Skeletal muscle cell (primary cell): ENCODE results near the gene CCBE1.
A peak's percentile ranks its signal among the peaks of the same experiment; 100 is the strongest.
"Not testable (repeated sequence)": the region's sequence is repeated elsewhere in the genome, so short reads cannot be mapped to it uniquely, and the experiment has no call there.

Experiments used
- DNase-seq: peaks from one replicate; pipeline ENCODE4 v3.0.0-alpha.2; 2010; ENCODE audit warnings: low read depth
- H3K4me3 ChIP-seq: 2 replicates; pipeline ENCODE4 v1.5.1; 2011; ENCODE audit warnings: low read depth, mild to moderate bottlenecking, control low read depth, low read length, moderate library complexity

Gene CCBE1

DNA sequence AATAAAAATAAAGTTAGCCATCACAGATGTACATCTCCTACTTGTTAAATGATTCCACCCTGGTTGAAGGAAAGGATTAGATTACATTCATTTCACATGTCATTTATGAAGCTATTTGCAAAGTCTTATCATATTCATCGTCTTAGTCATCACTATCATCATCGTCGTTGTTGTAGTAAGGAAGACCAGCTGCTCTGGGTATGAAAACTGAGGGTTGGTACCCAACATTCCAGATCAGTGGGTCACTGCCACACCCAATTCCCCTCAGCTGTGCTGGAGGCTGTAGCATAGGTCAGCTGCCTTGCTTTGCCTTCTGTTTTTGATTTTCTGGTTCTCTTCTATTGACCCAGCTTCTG, 20.9 kb upstream of the CCBE1 start:
- peak; percentile 78 for DNase-seq
- no peak overlapping the region for H3K4me3 ChIP-seq

DNA sequence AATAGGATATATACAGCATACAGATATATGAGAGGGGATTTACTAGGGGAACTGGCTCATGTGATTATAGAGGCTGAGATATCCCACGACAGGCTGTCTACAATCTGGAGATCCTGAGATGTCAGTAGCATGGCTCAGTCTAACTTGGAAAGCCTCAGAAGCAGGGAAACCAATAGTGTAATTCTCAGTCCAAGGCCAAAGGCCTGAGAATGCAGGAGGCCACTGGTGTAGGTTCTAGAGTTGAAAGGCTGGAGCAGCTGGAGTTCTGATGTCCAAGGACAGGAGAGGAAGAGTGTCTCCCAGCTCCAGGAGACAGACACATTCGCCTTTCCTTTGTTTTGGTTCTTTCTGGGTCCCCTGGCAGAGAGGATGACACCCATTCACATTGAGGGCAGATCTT, 20.1 kb upstream of the CCBE1 start:
- DNase-seq, result no peak
- no peak overlapping the region for H3K4me3 ChIP-seq

DNA sequence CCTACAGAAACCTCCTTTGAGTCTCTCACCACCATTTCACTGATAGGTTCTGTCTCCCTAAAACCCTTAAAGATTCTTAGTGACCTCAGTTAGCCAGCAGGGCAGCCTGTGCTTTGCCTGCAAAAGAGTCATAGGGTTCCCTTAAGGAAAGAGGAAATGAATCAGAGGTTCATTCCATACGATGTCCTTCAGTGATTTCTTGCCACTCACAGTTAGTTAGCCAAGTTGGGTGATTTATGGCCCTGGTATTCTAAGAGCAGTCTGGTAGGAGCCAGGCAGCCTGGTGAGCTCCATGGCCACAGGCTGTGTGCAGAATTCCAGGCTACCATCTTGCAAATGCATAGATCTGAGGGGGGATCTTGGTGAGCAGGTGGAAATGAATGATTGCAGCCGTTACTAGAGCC, 18.7 kb upstream of the CCBE1 start:
- no peak overlapping the region for H3K4me3 ChIP-seq
- peak; percentile 80 for DNase-seq

DNA sequence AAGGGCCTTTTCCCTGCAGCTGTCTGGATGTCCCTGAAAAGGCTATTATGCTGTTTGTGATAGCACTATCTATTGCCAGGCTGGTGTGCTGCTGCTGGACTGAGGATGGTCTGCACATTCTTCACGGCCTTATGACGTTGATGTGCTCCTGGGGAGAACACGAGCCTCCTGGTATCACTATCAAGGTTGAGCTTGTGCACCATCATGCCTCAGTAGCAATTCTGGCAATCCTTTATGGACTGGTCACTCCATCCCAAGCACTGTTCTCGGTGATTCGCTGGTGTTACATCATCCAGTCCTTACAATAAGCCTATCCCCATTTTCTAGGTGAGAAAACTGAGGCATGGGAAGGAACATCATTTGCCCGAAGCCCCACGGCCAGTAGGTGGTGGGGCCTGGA, 18.2 kb upstream of the CCBE1 start:
- no peak for DNase-seq
- no peak overlapping the region for H3K4me3 ChIP-seq

DNA sequence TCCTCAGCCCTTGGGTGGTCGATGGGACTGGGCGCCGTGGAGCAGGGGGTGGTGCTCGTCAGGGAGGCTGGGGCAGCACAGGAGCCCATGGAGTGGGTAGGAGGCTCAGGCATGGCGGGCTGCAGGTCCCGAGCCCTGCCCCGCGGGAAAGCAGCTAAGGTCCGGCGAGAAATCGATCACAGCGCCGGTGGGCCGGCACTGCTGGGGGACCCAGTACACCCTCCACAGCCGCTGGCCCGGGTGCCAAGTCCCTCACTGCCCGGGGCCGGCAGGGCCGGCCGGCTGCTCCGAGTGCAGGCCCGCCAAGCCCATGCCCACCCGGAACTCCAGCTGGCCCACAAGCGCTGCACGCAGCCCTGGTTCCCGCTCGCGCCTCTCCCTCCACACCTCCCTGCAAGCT, 16.9 kb upstream of the CCBE1 start:
- not testable (repeated sequence) for DNase-seq, H3K4me3 ChIP-seq

DNA sequence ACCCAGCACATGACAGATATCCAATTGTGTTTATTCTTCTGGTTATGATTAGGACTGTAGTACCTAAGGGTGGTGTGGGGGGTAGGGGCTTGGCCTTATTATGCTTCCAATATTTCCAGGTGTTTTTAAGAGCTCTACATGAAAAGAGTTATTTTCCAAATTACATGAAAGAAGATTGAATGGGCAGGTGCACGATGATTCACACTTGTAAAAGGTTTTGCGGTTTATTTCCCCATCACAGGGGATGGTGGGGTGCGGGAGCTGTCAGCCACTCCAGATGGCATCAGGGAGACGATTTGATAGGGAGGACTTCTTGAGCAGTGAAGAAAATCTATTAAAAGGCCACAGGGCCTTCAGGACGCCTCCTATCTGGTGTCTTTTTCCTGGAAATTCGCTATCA, 15.1 kb upstream of the CCBE1 start:
- DNase-seq, result no peak
- no peak overlapping the region for H3K4me3 ChIP-seq

DNA sequence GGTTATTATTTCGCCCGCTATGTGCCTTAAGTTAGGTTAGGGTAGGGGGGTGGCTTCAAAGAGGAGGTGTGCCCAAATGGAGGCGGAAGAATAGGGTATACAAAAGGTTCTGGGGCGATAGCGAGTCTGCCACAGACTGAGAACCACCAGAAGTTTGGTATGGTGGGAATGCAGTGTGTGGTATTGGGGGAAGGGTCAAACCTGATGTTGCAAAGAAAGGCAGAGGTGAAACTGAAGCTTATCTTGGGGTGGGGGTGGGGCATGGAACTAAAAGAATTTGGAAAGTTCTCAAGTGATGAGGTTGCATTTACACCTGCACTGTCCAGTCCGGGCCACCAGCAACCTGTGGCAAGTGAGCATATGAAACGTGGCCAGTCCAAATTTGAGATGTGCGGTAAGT, 11.8 kb upstream of the CCBE1 start:
- H3K4me3 ChIP-seq, result no peak overlapping the region
- DNase-seq, result no peak

DNA sequence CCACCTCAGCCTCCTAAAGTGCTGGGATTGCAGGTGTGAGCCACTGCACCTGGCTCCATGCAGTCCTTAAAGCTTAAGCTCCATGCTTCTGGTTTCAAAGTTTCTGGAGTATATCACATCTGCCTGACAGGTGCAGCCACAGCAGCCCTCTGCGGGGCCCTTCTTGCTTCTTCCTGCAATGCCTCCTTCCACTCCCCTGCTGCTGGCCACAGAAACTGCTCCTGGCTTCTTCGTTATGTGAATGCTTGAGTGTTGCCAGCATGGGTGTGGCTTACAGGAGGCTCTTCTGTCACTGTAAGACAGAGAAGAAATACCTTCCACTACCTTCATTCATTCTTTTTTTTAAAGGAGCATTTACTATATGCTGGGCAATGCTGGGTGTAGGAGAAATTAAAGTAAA, 10.1 kb upstream of the CCBE1 start:
- no peak for DNase-seq
- H3K4me3 ChIP-seq, result no peak overlapping the region

DNA sequence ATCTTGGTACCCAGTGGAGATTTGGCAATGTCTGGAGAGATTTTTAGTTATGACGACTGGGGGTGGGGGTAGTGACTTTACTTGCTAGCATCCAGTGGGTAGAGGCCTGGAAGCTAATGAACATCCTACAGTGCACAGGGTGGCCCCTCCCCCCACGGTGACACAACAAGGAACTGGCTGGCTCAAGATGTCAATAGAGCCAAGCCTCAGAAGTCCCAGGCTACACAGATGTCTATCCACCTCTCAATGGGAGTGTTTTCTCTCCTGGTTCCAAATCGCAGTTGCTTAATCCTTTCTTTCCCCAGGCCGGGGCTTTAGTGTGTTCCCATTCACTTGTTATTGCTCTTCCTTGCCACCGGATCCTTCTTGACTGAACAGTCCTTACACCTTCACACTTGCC, 9.3 kb upstream of the CCBE1 start:
- H3K4me3 ChIP-seq, result no peak overlapping the region
- DNase-seq, result no peak

DNA sequence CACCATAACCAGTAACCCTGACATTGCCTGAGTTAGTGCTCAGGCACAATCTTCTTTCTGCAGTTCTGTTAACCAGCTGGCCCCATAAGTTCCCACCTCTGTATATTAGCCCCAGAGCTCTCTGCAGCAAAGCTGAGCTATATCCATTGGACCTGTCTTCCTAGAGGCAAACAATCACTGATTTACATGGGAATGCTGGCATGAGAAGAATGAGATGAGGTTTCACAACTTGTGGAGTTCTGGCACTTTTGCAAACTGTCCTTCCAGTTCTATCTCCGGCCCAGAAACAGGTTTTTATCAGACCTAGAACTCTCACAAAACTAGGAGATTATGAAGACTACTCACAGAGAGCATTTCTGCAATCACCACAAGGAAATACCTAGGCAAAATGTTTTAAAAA, 7.9 kb upstream of the CCBE1 start:
- H3K4me3 ChIP-seq, result no peak overlapping the region
- no peak for DNase-seq

DNA sequence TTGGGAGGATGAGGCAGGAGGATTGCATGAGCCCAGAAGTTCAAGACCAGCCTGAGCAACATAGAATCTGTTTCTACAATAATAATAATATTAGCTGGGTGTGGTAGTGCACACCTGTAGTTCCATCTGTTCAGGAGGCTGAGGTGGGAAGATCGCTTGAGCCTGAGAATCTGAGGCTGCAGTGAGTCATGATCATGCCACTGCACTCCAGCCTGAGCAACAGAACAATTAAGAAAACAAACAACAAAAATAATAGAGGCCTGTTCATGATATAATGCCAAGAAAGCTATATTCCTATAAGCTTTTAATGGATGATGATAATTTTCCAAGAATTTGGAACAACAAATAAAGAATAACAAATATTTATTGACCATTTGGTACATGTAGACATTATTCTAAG, 6.9 kb upstream of the CCBE1 start:
- no peak overlapping the region for H3K4me3 ChIP-seq
- no peak for DNase-seq

DNA sequence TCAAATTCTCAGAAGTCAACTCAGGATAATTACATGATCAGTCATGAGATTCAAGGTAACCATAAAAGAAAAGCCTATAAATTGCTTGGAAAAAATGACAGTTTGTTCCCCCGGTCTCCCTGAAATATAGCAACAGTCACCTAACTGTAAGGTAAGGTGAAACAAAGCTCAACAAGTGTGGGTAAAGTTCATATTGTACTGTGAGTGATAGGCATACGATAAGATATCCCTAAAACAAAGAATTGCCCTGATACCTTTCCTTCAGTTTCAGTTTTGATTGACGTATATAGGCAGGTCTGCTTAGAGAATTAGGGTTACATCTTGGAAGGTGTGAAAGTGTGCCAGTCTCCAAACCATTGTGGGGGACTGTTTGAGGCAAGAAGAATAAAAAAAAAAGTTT, 4.0 kb upstream of the CCBE1 start:
- DNase-seq, result no peak
- H3K4me3 ChIP-seq, result no peak overlapping the region

DNA sequence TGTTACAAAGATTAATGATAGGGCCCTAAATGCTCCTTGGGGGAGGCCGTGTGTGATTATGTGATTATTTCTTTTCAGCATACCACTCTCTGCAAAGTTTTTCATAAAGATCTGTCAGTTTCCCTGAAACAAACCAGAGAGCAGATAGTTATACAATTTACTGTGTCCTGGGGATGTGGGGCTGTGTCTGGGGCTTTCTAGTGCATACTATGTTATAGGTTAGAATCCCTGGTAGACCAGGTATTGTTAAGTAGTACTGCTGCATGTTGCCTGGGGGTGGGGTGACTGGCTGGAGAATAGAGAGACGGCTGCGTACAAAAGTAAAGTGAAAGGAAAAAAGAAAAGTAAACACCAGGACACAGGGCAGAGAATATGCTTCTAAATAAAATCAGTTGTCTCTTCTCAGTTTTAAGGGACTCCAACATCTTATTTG, 3.3 kb upstream of the CCBE1 start:
- H3K4me3 ChIP-seq, result no peak overlapping the region
- no peak for DNase-seq

DNA sequence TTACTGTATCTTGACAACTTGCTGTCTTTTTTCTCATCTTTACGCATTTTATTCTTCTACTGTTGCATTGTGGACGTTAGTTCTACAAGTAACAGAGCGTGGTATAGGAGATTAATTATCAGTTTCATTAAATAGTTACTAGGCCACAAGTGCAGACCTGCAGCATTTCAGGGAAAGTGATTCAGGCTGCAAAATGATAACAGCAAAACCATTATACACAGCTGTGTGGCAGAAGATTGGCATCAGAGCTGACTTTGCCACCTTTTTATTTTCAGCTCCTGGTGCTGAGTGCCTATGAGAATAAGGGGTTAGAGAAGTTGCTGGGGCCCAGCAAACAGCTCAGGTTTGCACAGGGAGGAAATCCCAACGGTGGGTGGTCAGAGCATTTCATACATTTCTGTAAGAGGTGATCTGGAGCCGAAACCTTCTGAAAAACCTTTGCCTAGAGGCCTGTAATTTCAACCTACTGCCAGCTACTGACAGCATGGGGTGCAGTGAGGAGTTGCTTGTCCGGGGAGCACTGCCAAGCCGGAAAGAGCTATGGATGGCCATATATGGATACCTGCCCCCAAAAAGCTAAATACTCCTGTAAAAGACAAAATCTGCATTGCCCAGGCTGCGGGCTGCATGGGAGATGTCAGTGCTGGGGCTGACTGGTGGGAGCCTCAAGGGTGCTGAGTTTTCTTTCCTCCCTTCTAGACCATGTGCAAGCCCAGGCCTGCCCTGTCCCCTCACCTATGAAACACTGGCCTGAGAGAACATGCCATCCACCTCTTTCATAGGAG, 2.7 kb upstream of the CCBE1 start:
- no peak for DNase-seq
- H3K4me3 ChIP-seq, result no peak overlapping the region

DNA sequence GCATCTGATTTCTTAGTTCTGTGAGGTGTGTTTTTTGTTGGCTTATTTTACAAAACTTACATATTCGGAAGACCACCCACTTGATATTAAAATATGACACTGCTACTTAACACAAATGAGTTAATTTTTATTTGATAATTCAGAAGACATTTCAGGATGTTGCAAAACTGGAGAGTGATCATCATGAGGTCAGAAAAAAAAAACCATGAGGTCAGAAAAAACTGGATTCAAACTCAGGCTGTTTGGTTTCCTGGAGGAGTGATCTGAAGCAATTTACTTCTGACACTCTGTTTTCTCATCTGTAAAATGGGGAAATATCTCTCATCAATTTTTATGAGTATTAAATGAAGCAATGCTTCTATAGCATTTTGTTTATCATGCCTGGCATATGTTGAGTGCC, 1.8 kb upstream of the CCBE1 start:
- H3K4me3 ChIP-seq, result no peak overlapping the region
- DNase-seq, result no peak

DNA sequence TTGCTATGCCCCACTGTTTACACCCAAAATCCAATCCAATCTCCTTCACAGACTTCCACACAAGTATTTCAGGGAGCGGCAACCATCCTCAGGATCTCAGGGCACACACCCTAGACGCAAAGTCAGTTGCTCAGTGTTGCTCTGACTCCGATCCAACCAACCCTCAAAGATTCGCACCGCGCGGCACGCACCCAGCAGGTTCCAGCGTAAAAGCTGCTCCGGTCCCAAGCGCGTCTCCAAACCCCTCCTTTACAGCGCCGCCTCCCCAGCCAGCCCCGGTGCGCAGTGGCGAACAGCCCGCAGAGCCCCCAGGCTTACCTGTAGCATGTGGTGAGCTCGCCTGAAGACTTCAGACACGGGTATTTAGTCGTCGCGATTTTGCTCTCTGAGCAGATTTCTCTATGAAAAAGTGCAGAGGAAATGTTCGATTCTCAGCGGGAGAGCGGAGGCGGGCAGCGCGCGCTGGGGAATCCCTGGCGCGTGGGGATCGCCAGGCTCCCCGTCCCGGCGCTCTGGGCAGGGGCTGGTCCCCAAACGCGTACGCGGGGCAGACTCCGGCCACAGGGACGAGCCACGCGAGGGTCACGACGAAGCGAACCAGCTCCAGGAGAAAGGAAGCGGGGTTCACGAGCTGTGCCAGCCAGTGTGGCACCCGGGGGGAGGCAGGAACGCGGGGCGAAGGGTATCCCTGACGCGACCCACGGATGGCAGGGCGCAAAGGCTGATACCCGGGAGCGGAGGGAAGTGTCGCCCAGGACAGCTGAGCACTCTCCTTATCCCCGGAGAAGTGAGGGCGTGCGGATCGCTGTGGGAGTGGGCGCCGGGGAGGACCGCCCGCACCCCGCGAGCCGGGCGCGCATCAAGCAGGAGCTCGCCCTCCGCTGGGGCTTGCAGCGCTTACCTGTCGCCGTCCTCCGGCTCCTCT, 650 bp downstream of the CCBE1 start:
- H3K4me3 ChIP-seq, result peak overlapping the region; percentile 87
- DNase-seq, result no peak

DNA sequence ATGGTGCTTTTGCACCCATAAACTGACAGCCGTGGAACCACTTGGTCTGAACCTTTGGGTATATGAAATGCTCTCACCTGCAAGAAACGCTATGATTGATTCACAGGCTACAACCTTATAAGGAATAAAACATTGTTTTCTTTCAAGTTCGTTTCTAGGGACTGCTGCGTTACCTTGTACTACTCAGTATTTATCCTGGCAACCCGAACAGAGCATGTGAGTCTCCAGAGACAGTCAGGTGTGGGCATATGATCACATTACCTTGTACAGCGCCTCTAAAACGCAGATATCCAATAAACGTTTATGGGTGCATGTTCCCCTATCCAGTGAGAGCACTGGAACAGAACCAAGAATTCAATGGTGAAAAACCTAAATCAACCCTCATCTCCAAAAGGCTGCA, 1.7 kb downstream of the CCBE1 start:
- H3K4me3 ChIP-seq, result peak overlapping the region; percentile 87
- DNase-seq, result no peak

DNA sequence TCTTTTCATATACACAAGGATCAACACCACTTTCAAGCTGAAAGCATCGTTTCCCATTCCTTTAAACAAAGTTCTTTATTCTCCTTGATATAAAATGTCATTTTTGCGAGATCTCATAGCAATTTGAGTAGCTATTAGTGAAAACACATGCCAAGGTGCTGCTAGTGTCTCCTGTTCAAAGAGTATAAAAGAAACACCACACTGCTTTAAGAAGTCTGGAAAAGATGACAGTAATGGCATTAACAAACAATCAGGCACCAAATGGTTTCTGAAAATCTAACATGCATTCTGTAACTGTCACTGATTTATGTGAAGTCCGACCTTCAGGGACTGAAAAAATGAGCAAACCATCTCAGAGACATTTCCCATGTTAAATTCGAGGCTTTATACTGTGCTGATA, 2.4 kb downstream of the CCBE1 start:
- DNase-seq, result no peak
- H3K4me3 ChIP-seq, result peak overlapping the region; percentile 87

DNA sequence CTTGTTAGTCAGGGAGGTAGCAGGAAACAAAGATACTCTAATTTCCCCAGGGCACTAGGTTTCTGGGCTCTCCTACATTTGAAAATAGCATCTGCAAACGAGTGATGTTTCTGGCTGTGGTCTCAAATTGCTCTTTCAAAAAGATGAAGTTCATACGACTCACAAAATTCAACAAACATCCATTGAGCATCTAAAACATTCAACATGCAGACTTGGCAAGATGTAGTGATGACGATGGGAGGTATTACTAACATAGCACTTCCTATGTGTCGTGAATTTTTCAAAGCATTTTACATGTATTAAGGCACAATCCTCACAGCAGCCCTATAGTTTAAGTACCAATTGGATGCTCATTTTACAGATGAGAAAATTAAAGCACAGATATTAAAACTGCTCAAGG, 5.2 kb downstream of the CCBE1 start:
- H3K4me3 ChIP-seq, result no peak overlapping the region
- DNase-seq, result no peak

DNA sequence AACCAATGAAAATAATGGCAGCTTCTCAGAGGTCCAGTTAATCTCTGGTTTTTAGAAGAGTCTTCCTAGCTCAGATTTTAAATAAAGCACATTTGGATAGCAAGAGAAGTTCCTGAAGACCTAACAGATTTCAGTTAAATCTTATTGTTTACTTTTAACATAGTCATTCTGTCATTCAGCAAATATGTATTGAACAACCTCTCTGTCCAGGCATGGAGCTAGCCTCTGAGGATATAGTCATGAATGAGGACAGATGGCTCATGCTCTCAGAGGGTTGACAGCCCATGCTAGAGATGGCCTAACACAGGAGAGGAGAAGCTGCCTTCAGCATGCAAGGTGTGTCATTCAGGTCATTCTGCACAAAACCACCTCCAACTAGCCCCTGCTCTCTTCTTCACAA, 6.2 kb downstream of the CCBE1 start:
- peak; percentile 73 for DNase-seq
- H3K4me3 ChIP-seq, result no peak overlapping the region
